Upper lobe of left lung (tissue), 6 donors: ENCODE measurements around the gene GNAZ. TPM values are rescaled to one million over a fixed set of nuclear protein-coding genes. Genes with fewer than 3 reads are reported as not detected.

ENCODE experiments used
- ATAC-seq, 2 donors: fragments of 200-7000 bp; cut with Tn5 transposase; one replicate each; pipeline ENCODE4 v1.9.1; 2022; ENCODE audit warnings: mild to moderate bottlenecking in 2 of 2, moderate library complexity in 2 of 2; ENCODE audit not compliant: low FRiP score in 2 of 2
- DNase-seq, 2 donors: peaks; one replicate each; pipeline ENCODE4 v3.0.0-alpha.2; 2019 to 2020
- H3K27ac ChIP-seq, 4 donors: fragments of 200-600 bp; sonication (generic); one replicate each; pipeline ENCODE4 v1.5.1; 2016 to 2019
- H3K27me3 ChIP-seq, 4 donors: fragments of 200-600 bp; sonication (generic); one replicate each; pipeline ENCODE4 v1.5.1; 2017 to 2019
- H3K36me3 ChIP-seq, 4 donors: fragments of 200-600 bp; sonication (generic); one replicate each; pipeline ENCODE4 v1.5.1; 2016 to 2019
- H3K4me1 ChIP-seq, 4 donors: fragments of 200-600 bp; sonication (generic); one replicate each; pipeline ENCODE4 v1.5.1; 2018 to 2019
- H3K4me3 ChIP-seq, 4 donors: fragments of 200-600 bp; sonication (generic); one replicate each; pipeline ENCODE4 v1.5.1; 2017 to 2019; ENCODE audit warnings: mild to moderate bottlenecking in 2 of 4, moderate library complexity in 1 of 4
- H3K9me3 ChIP-seq, 4 donors: fragments of 200-600 bp; sonication (generic); one replicate each; pipeline ENCODE4 v1.5.1; 2018 to 2019
- EP300 ChIP-seq, 4 donors: sonication (generic); formaldehyde crosslinking; IDR thresholded peaks; one replicate each; pipeline ENCODE4 v1.5.1; 2017; ENCODE audit warnings: antibody characterized with exemption in 4 of 4, control low read depth in 2 of 4
- POLR2A ChIP-seq, 4 donors: fragments of 450-650 bp; IDR thresholded peaks; one replicate each; pipeline ENCODE4 v1.5.1; 2016 to 2017; ENCODE audit warnings: antibody characterized with exemption in 4 of 4, mild to moderate bottlenecking in 2 of 4
- POLR2AphosphoS5 ChIP-seq, 2 donors: sonication (generic); formaldehyde crosslinking; IDR thresholded peaks; one replicate each; pipeline ENCODE4 v1.5.1; 2017; ENCODE audit warnings: antibody characterized with exemption in 2 of 2
- WGBS, 2 donors: methylation state at CpG; one replicate each; pipeline ENCODE4 v1.1.5; 2017 to 2018; 5-methylcytosine and 5-hydroxymethylcytosine counted together
- total RNA-seq, 6 donors: library from RNA; depleted of rRNA in 4 of 6; stranded (reverse); fragments of >200 nt in 4 of 6; gene quantifications; one replicate each; pipeline versions ENCODE4 v1.1.0 to v1.2.1, GENCODE V29; 2016 to 2021
- TF ChIP-seq, protein P1 (sequence below), 6 experiments: fragments of 450-650 bp in 4 of 6; fragments of 200-600 bp in 2 of 6; sonication (generic) in 2 of 6; IDR thresholded peaks; one replicate each; pipeline ENCODE4 v1.5.1; 2016 to 2019; ENCODE audit warnings: antibody characterized with exemption in 6 of 6
- donor health status: DM: no; HTN: no; CAD: no; lungs with moderate emphysema.
- donor health status: DM: no; HTN: yes; CAD: no; lungs with severe emphysema.

The GNAZ gene
- total RNA-seq, 6 donors from 2014 or later = 0.80 to 7.3 (median 2.7) TPM; not detected in 1

DNA sequence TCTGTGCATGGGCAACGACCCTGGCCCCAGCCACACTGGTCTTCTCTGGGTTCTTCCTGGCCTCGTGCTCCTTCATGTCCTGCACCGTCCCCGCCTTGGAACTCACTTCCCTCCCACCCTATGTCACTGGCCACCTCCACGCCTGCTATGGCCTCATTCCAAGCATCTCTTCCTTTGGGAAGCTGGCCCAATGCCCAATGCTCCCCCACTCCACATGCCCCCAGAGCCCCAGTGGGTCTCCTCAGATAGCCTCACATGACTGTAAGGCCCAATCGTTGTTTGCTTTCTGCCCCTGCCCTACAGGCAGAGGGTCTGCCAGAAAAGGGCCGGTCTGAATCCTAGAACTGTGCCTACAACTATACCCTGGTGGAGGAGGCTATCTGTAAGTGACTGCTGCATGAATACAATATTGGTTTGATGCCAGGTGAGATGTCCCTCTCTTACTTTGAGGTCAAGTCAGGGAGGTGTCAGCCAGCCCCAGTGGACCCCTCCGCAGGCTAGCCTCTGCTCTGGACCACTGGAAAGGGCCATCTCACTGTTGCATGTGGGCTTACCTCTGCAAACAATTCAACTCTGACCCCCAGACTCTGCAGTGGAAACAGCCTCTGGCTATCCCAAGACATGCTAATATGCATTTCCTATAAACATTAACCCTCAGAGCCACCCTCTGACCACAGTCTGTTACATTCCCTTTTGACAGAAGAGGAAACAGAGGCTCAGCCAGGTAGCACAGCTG is 2.1 kb upstream of the GNAZ start:
- Histone ChIP-seq H3K36me3 (no peaks in the 10 kb centered on the region), H3K27me3 (peaks cover 0 to 6% (median 2%) of the 10 kb centered on the region in 4 donors), H3K9me3 (no peaks in the 10 kb centered on the region), H3K27ac (no peak overlapping the region), H3K4me3 (no peak overlapping the region), H3K4me1 (peaks cover 15 to 25% (median 21%) of the 10 kb centered on the region in 4 donors)
- WGBS, 2 donors = 71 to 75% methylated on average over 8 of the region's 8 CpGs
- ATAC-seq = no peak
- no peak for TF ChIP-seq POLR2AphosphoS5 (IDR thresholded peaks at IDR 0.05)
- TF ChIP-seq POLR2A (IDR thresholded peaks at IDR 0.05) = no peak
- TF ChIP-seq, protein P1, sequence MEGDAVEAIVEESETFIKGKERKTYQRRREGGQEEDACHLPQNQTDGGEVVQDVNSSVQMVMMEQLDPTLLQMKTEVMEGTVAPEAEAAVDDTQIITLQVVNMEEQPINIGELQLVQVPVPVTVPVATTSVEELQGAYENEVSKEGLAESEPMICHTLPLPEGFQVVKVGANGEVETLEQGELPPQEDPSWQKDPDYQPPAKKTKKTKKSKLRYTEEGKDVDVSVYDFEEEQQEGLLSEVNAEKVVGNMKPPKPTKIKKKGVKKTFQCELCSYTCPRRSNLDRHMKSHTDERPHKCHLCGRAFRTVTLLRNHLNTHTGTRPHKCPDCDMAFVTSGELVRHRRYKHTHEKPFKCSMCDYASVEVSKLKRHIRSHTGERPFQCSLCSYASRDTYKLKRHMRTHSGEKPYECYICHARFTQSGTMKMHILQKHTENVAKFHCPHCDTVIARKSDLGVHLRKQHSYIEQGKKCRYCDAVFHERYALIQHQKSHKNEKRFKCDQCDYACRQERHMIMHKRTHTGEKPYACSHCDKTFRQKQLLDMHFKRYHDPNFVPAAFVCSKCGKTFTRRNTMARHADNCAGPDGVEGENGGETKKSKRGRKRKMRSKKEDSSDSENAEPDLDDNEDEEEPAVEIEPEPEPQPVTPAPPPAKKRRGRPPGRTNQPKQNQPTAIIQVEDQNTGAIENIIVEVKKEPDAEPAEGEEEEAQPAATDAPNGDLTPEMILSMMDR (IDR thresholded peaks at IDR 0.05) = no peak
- TF ChIP-seq EP300 (IDR thresholded peaks at IDR 0.05) = no peak
- peak in 1 of 2 donors; percentile 17 for DNase-seq

DNA sequence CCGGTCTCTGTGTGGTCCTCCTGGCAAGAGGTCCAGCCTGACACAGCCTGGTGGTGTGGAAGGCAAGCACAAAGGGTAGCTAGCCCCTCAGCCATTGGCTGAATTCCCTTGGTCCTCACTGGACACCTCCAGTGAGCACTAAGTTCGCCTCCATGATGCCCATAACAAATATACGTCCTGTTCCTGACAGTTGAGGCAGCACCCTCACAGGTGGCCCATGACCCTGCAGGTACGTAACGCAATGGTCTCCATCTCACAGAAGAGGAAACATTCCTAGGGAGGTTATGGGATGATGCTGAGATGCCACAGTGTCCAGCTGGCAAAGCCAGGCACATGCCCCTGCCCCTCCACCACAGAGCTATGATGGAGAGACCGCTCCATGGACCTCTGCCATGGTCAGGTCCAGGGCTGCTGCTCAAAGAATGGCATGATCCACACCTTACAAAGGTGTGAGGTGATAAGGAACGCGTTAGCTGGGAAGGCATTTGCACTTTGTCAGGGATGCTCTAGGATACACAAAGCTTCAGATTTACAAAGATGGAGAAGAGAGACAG is 1.4 kb upstream of the GNAZ start:
- Histone ChIP-seq H3K4me1 (peaks cover 15 to 25% (median 21%) of the 10 kb centered on the region in 4 donors), H3K27ac (no peak overlapping the region), H3K4me3 (no peak overlapping the region), H3K36me3 (no peaks in the 10 kb centered on the region), H3K27me3 (peaks cover 0 to 6% (median 2%) of the 10 kb centered on the region in 4 donors), H3K9me3 (no peaks in the 10 kb centered on the region)
- DNase-seq = peak in 1 of 2 donors; percentile 15
- WGBS, 2 donors = 74 to 82% methylated on average over 7 to 8 of the region's 8 CpGs
- TF ChIP-seq EP300 (IDR thresholded peaks at IDR 0.05) = no peak
- TF ChIP-seq, protein P1 (IDR thresholded peaks at IDR 0.05) = no peak
- TF ChIP-seq POLR2A (IDR thresholded peaks at IDR 0.05) = no peak
- TF ChIP-seq POLR2AphosphoS5 (IDR thresholded peaks at IDR 0.05) = no peak
- ATAC-seq = no peak

DNA sequence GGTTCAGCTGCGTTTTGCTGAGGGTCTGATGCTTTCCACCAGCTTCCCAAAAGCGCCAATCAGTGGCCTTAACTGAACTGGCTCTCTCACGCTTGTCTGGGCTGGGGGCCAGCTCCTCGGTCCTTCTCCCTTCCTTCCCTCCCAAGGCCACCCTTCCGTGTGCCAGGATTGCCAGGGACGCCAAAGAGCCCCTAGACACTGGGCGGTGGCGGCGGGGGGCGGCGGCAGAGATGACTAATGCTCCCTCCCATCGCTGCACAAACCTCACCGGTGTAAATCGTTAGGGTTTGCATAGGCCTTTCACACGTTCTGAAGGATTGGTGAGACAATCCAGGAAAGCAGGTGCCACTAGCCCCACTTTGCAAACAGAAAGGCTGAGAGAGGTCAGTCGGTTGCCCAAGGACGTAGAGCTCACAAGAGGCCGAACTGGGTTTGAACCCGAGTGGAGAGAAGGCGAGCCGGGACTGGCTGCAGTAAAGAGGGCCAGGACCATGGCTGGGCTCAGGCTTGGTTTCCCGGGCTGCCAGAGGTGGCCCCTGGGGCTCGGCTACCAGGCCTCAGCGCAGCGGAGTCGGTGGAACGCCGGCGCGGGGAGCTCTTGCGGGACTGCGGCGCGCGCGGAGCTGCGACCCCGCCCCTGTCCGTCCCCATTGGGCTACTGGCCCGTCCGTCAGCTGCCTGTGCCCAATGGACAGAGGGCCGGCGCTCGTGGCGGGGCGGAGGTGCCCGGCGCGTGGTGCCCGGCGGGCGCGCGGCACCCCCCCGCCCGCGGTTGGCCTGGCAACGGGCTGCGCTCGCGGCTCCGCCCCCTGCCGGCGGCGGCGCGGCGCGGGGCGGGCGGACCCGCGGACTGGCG is 589 bp upstream of the GNAZ start:
- Histone ChIP-seq H3K4me1 (peaks cover 15 to 25% (median 21%) of the 10 kb centered on the region in 4 donors), H3K36me3 (no peaks in the 10 kb centered on the region), H3K9me3 (no peaks in the 10 kb centered on the region), H3K27me3 (peaks cover 0 to 6% (median 2%) of the 10 kb centered on the region in 4 donors), H3K27ac (peak overlapping the region in 1 of 4 donors; percentile 52), H3K4me3 (peak overlapping the region; percentile 33 to 76 (median 66))
- ATAC-seq = peak; percentile 86 to 96
- WGBS, 2 donors = 0 to 9% methylated on average over 1 to 21 of the region's 74 CpGs
- TF ChIP-seq POLR2A (IDR thresholded peaks at IDR 0.05) (no peak), POLR2AphosphoS5 (IDR thresholded peaks at IDR 0.05) (peak in 1 of 2 donors; percentile 9)
- TF ChIP-seq, protein P1 (IDR thresholded peaks at IDR 0.05) = peak in 2 of 6 experiments; percentile 1 to 31
- peak; percentile 89 to 99 for DNase-seq

DNA sequence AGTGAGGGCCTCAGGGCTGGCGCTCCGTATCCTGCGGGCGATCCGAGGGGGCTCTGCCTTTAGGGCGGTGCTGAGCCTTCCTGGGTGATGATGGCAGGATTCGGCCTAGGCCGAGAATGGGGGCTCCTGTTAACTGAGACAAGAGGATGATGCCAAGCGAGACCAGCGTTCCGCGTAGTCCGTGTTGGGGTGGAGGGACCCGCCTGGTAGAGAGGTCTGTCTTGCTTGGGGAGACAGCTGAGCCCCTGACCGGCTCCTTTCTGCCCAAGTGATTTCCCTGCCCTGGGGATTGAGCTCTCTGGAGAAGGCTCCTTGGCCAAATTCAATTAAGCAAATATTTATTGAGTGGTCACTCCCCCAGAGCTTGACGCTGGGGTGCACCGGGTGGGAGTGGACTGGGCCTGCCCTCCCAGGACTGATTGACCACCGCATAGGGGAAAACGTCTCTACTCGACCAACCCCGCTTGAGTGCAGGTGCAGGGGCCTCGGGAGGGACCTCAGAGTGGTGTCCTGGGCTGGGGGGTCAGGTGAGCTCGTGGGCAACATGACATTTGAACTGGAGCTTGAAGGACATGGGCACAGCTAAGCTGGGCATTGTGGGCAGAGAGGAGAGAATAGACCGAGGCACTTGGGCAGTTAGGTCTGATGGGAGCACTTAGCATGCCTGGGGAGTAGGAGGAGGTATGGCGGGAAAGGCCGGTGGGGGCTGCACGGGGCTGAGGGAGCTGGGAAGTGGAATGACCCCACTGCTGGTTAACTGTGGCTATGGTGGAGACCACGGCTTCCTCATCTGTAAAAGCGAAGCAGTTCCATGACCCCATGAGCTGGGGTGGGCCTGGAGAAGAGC is 1.1 kb downstream of the GNAZ start:
- Histone ChIP-seq H3K27me3 (peaks cover 0 to 6% (median 2%) of the 10 kb centered on the region in 4 donors), H3K4me3 (peak overlapping the region in 2 of 4 donors; percentile 67 to 76), H3K36me3 (no peaks in the 10 kb centered on the region), H3K27ac (no peak overlapping the region), H3K9me3 (no peaks in the 10 kb centered on the region), H3K4me1 (peaks cover 15 to 25% (median 21%) of the 10 kb centered on the region in 4 donors)
- 57 to 71% methylated on average over 14 to 29 of the region's 29 CpGs for whole genome bisulfite sequencing, 2 donors
- DNase-seq (no peak), ATAC-seq (no peak)
- TF ChIP-seq, protein P1 (IDR thresholded peaks at IDR 0.05) = no peak
- no peak for TF ChIP-seq POLR2A (IDR thresholded peaks at IDR 0.05)
- TF ChIP-seq POLR2AphosphoS5 (IDR thresholded peaks at IDR 0.05) = no peak
- no peak for TF ChIP-seq EP300 (IDR thresholded peaks at IDR 0.05)
